ENCODE data around the gene MYO5B. TPM values are rescaled to one million over a fixed set of nuclear protein-coding genes. Genes with fewer than 3 reads are reported as not detected.

Gene MYO5B
- total RNA-seq, 4 donors from 2014 or later, result 0.29 to 14.7 (median 1.2) TPM

DNA sequence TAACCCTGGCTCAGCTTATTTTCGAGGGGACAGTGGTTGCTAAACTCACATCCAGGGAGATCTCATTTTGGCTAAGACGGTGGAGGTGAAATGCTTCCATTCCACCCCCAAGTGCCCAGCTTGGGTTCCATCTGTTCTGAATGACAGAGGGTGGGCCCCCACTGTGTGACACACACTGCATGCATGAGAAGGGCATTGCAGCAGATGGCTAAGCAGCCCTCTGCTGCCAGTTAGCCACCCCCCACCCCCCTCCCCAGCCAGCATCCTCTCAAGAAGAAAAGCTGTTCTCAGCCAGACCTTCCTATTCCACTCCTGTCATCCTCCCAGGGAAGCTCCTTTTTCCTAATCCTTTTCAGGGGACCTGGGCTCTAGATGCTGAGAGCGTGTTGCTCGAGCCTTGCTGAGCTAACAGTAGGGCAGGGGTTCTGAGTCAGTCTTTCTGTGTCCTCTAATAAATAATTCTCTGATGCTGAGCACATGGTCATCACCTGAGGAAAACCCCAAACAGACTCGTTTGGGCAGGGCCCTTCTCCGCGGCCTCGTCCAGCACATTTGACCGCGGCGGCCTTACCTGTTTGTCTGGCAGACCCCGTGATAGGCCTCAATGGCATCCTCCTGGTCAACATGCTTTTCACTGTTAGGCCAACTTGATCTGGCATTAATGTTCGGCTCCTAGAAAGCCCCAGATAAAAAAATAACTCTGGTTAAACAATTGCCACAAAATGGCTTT is 332.1 kb downstream of the MYO5B start:
- H3K27ac ChIP-seq, result no peak overlapping the region
- H3K27me3 ChIP-seq, result no peaks in the 10 kb centered on the region
- DNase-seq, result no peak
- intact Hi-C loops (cut with DNase I; ENCODE audit: low total_unique reads), result loop anchor here (10.0 kb wide), 1 partner anchor 348 kb away; no protein-coding TSS in a partner anchor
- no peaks in the 10 kb centered on the region for H3K4me1 ChIP-seq
- no peaks in the 10 kb centered on the region for H3K36me3 ChIP-seq
- TF ChIP-seq CTCF (IDR thresholded peaks at IDR 0.05), result no peak
- TF ChIP-seq POLR2A (IDR thresholded peaks at IDR 0.05), result no peak
- H3K9me3 ChIP-seq, result no peaks in the 10 kb centered on the region
- no peak overlapping the region for H3K4me3 ChIP-seq

DNA sequence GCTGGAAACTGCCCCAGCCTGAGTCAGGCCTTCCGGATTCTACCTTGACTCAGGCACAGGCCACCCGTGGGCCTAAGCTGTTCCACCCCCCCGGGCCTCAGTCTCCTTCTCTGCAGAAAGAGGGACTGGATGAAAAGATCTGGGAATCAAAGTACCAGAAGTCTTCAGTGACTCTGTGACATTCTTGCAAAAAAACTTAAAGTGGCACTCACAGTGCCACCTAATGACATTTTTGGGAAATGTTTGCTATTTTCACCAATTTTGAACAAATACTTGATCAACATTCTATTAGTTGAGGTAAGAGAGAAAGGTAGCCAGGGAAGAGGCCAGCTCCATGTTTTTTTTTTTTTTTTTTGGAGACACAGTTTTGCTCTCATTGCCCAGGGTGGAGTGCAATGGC is 333.3 kb downstream of the MYO5B start:
- no peak for DNase-seq
- TF ChIP-seq CTCF (IDR thresholded peaks at IDR 0.05) (peak in 1 of 4 experiments; percentile 9), POLR2A (IDR thresholded peaks at IDR 0.05) (no peak)
- Histone ChIP-seq H3K36me3 (no peaks in the 10 kb centered on the region), H3K4me1 (no peaks in the 10 kb centered on the region), H3K27me3 (no peaks in the 10 kb centered on the region), H3K4me3 (no peak overlapping the region), H3K9me3 (no peaks in the 10 kb centered on the region), H3K27ac (no peak overlapping the region)
- intact Hi-C loops (cut with DNase I; ENCODE audit: low total_unique reads), result loop anchor here (10.0 kb wide), 1 partner anchor 347 kb away; no protein-coding TSS in a partner anchor

- H3K4me1 ChIP-seq, result no peaks in the 10 kb centered on the region
- DNase-seq, result no peak
- no peaks in the 10 kb centered on the region for H3K36me3 ChIP-seq
- no peak overlapping the region for H3K4me3 ChIP-seq
- intact Hi-C loops (cut with DNase I; ENCODE audit: low total_unique reads), result loop anchor here (10.0 kb wide), 1 partner anchor 345 kb away; no protein-coding TSS in a partner anchor
- H3K27me3 ChIP-seq, result no peaks in the 10 kb centered on the region
- no peak for TF ChIP-seq POLR2A (IDR thresholded peaks at IDR 0.05)
- TF ChIP-seq CTCF (IDR thresholded peaks at IDR 0.05), result no peak
- no peaks in the 10 kb centered on the region for H3K9me3 ChIP-seq
- H3K27ac ChIP-seq, result no peak overlapping the region
These were observed 335.2 kb downstream of the MYO5B start for GRCh38 chr18:49859725-49860124.

DNA sequence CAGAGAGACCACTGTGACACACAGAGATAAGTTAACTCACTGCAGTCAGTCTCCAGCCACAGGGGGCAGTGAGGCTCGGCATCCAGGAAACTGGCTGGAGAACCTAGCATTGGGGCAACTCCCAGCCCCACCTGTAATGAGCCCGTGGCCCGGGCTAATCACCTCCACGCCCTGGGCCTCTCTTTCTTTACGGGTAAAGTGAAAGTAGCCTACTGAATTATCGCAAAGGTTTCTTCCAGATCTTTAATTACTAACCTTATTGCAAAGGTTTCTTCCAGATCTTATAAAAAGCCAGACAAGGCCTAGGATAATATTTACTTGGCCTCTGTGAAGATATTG is 336.0 kb downstream of the MYO5B start:
- Histone ChIP-seq H3K27me3 (no peaks in the 10 kb centered on the region), H3K4me1 (no peaks in the 10 kb centered on the region), H3K27ac (no peak overlapping the region), H3K36me3 (no peaks in the 10 kb centered on the region), H3K4me3 (no peak overlapping the region), H3K9me3 (no peaks in the 10 kb centered on the region)
- intact Hi-C loops (cut with DNase I; ENCODE audit: low total_unique reads), result no loop called here
- TF ChIP-seq CTCF (IDR thresholded peaks at IDR 0.05) (no peak), POLR2A (IDR thresholded peaks at IDR 0.05) (no peak)
- DNase-seq, result no peak

GRCh38 chr18:49858309-49859020 is 336.5 kb downstream of the MYO5B start:
- no peaks in the 10 kb centered on the region for H3K27me3 ChIP-seq
- intact Hi-C loops (cut with DNase I; ENCODE audit: low total_unique reads), result no loop called here
- H3K36me3 ChIP-seq, result no peaks in the 10 kb centered on the region
- DNase-seq, result peak; percentile 32 to 42
- no peaks in the 10 kb centered on the region for H3K4me1 ChIP-seq
- no peak for TF ChIP-seq POLR2A (IDR thresholded peaks at IDR 0.05)
- TF ChIP-seq CTCF (IDR thresholded peaks at IDR 0.05), result peak; percentile 61 to 77 (median 72)
- no peak overlapping the region for H3K4me3 ChIP-seq
- H3K9me3 ChIP-seq, result no peaks in the 10 kb centered on the region
- no peak overlapping the region for H3K27ac ChIP-seq
